ENCODE measurements around the gene SNIP1.
"Not testable (repeated sequence)": the region's sequence is repeated elsewhere in the genome, so short reads cannot be mapped to it uniquely, and the experiment has no call there.

Gene SNIP1

GRCh38 chr1:37514350-37515184 lies 39.5 kb downstream of the SNIP1 start, which contains the start of gene MEAF6:
MEAF6 (minus strand) TSS chr1:37514766; CDS start chr1:37514746, 20 bp downstream.
- peak; percentile 76 for DNase-seq (ENCODE audit: low spot score)

DNA sequence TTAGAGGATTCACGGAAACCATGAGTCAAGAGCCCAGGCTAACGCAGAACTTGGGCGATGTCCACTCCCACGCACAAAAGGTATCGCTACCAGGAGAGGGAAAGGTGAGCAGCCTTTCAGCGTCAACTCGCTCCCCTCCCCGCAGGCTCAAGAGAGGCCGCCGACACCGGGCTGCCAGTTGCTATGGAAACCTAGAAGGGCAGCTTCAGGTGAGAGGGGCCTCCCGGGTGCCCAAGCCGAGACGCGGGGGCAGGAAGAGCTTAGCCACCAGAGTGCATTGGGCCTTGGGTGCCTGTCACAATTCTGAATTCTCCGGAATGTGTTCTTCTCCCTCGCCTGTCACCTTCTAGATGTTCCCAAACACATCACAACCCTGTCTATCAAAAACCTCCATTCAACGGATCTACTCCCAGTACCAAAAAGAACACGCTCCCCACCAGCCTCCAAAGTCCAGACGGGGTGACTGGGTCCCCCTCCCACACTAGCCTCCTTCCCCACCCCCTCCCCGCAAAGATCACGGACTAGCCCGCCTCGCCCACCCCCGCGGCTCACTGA lies 40.2 kb downstream of the SNIP1 start:
- DNase-seq (ENCODE audit: low spot score) = peak; percentile 29

- DNase-seq (ENCODE audit: low spot score) = no peak
These were observed 44.9 kb downstream of the SNIP1 start for GRCh38 chr1:37509181-37509580.

- DNase-seq (ENCODE audit: low spot score) = no peak
These were observed 47.4 kb downstream of the SNIP1 start for GRCh38 chr1:37506740-37507139.

- not testable (repeated sequence) for DNase-seq (ENCODE audit: low spot score)
These were observed 51.3 kb downstream of the SNIP1 start for GRCh38 chr1:37502791-37503190.

DNA sequence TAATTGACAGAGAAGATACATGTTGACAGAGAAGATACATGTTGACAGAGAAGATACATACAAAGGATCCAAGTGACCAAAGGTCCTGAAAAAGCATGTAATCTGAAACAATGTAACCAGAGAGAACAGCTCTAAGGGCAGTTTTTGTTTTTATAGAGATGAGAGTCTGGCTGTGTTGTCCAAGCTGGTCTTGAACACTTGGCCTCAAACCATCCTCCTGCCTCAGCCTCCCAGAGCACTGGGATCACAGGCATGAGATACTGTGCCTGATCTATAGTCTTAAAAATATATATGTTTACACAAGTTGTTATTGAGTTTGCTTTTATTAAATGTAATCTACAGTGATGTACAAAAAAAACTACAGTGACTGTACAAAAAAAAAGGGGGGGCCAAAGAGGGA lies 52.0 kb downstream of the SNIP1 start:
- no peak for DNase-seq (ENCODE audit: low spot score)

GRCh38 chr1:37501661-37502060 lies 52.4 kb downstream of the SNIP1 start:
- no peak for DNase-seq (ENCODE audit: low spot score)

DNA sequence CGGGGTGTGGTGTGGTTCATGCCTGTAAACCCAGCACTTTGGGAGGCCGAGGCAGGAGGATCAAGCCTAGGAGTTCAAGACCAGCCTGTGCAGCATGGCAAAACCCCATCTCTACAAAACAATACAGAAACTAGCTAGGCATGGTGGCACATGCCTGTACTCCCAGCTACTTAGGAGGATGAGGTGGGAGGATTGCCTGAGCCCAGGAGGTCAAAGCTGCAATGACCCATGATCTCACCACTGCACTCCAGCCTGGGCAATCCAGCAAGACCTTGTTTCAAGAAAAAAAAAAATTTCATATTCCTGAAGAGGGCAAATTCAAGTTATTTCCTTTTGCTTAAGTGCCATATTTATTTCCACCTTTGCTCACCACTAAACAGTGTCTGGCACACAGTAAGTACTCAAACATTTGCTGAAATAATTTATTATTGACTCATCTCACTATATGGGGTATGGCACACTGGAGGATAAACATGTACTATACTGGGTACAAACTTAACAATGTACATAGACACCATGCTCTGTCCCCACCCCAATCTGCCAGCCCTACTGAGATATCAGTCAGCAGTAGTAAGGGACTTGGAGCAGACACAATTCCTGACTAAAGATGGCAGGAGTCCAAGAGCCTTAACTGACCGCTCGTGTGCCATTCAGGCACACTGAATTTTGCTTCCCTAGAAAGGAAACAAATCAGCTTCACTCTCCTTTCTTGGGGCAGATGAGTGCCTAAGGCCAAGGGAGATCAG lies 55.0 kb downstream of the SNIP1 start:
- no peak for DNase-seq (ENCODE audit: low spot score)

GRCh38 chr1:37497832-37498231 lies 56.3 kb downstream of the SNIP1 start:
- no peak for DNase-seq (ENCODE audit: low spot score)

GRCh38 chr1:37495875-37496274 lies 58.2 kb downstream of the SNIP1 start:
- no peak for DNase-seq (ENCODE audit: low spot score)

GRCh38 chr1:37493336-37494098 lies 60.6 kb downstream of the SNIP1 start:
- DNase-seq (ENCODE audit: low spot score) = no peak

DNA sequence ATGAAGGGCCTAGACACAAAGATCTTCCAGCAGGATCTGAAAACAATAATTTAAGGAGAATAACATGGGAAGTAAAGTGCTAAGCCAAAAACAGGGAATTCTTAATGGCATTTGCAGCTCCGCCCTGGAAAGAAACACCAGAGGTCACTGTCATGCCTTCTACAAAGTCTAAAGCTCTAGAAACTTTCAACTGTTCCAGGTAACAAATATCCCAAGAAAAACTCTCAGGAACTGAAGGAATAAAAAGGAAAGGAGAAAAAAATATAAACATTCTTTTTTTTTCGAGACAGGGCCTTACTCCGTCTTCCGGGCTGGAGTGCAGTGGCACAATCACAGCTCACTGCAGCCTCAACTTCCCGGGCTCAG lies 66.5 kb downstream of the SNIP1 start:
- no peak for DNase-seq (ENCODE audit: low spot score)

DNA sequence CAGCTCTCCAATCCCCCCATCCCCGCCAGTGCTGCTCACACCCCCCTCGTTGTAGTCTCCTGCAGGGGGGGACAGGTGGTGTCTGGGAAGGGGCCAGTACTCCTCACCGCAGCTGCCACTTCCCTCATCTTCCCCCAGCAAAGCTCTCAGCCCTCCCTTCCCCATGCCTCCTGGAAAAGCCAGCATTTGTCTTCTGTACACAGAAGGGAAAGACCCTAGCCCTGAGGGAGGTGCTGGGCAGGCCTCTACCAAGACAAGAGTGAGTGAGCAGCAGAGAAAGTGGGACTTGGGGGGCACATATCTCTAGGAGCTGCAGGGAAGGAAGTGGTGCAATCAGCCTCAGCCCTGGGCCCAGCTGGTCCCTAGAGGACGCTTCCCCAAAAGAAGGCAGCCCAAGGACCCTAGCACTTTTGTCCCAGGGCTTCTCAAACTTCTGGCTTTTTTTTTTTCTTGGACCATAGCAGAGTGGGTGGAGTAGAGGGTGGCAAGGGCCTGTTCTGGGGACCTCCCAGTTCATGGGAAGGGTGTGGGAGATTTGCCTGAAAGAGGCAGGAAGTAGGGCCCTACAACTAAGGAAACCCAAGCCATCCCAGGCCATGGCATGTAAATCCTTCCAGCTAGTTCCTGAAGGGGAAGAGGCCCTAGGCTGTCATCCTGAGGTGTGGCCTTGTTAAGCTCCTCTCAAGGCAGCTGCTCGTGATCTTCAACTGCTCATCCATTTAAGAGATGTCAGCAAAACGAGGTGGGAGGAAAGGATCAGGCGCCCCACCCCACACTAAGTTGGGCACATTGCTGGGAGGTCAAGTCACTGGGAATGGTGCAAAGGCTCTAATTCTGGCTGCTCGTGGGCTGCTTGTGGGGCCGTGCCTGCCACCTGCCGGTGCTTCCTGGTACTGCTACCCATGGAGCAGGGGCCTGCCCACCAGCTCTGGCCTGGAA lies 67.1 kb downstream of the SNIP1 start:
- DNase-seq (ENCODE audit: low spot score) = peak; percentile 37

GRCh38 chr1:37485902-37486679 lies 68.0 kb downstream of the SNIP1 start:
- no peak for DNase-seq (ENCODE audit: low spot score)

Small RNA genes lying within 50 kb of the gene (small RNA-seq; reads per million reads assigned to genes)
- 0 to 0.04 reads per million in 2 experiments for gene AL034379.1
- 0 to 0.04 reads per million in 2 experiments for gene MIR5581

All from SK-N-DZ (cell line).